Right renal pelvis (tissue), 4 donors: Measurements from ENCODE around the gene SMIM28. TPM values are rescaled to one million over a fixed set of nuclear protein-coding genes. Genes with fewer than 3 reads are reported as not detected.
"Not testable (repeated sequence)": the region's sequence is repeated elsewhere in the genome, so short reads cannot be mapped to it uniquely, and the experiment has no call there.

ENCODE experiments used
- DNase-seq, 4 donors: peaks; one replicate each; pipeline ENCODE4 v3.0.0-alpha.2; 2013; ENCODE audit warnings: low read depth in 4 of 4, low spot score in 3 of 4, missing footprints in 1 of 4
- polyA plus RNA-seq, 4 donors: library from polyadenylated mRNA; unstranded; fragments of 120-200 nt; gene quantifications; one replicate each; pipeline ENCODE4 v1.2.1, GENCODE V29; 2013; ENCODE audit not compliant: insufficient read length in 4 of 4

The SMIM28 gene
- under 1 TPM in 2 of 4 donors, not detected in 2; 0.12 to 0.24 TPM for polyA plus RNA-seq

DNA sequence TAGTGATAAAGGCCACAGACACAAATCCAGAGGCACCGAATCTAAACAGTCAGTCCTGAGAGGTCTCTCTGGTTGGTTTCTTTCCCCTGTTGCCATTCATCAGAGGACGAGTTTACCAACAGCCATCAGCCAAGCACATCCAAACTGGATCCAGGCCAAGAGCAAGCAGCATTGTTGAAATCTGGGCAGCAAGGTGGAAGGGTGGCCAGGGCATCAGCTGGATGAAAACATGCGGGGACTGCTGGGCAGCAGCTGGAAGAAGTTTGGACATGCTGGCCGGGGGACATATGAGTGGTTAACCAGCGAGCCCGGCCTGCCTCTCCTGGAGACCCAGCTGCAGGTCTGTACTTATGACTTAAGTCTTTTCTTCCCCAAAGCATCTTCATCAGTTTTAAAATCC, at the start of gene SMIM28:
Gene SMIM28, plus strand, starts transcription at position 62 of the 400 bp plus-strand sequence. Its CDS starts 168 bp downstream, at position 230.
- DNase-seq: no peak

DNA sequence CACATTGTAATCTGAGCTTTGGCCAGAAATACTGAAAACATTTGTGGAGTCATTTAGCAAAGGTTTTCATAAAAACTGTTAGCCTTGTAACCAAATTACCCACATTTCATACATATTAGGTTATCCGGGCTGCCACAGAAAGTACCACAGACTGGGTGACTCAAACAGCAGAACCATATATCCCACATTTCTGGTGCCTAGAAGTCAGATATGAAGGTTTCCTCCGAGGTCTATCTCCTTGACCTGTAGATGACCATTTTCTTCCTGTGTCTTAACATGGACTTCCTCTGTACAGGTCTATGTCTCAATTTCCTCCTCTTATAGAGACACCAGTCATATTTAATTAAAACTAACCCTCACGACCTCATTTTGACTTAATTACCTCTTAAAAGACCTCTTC, 49.5 kb upstream of the SMIM28 start:
- DNase-seq: no peak

- no peak for DNase-seq
These were observed 46.9 kb upstream of the SMIM28 start for GRCh38 chr6:138330763-138331162.

- no peak for DNase-seq
These were observed 46.3 kb upstream of the SMIM28 start for GRCh38 chr6:138331444-138331843.

DNA sequence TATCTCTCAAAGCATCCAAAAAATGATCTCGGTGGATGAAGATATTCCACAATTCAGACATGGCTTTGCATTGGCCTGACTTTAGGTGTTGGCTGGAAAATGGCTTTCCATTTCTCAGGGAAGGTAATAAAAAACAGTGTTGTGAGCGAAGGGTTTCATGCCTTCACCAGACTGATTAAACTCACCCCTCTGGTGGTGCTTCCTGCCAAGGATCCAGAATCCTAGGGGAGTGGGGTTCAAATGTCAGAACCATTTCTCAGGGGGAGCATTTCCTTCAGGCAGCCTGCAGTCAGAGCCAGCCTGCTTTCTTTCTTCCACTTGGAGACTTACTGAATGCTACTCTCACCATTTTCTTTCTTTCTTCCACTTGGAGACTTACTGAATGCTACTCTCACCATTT, 45.7 kb upstream of the SMIM28 start:
- DNase-seq: no peak

DNA sequence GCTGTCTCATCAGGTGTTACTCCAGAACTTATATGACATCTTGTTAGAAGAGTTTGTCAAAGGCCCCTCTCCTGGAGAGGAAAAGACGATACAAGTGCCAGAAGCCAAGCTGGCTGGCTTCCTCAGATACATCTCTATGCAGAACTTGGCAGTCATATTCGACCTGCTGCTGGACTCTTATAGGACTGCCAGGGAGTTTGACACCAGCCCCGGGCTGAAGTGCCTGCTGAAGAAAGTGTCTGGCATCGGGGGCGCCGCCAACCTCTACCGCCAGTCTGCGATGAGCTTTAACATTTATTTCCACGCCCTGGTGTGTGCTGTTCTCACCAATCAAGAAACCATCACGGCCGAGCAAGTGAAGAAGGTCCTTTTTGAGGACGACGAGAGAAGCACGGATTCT, 43.7 kb upstream of the SMIM28 start:
- no peak for DNase-seq

- DNase-seq: no peak
These were observed 42.7 kb upstream of the SMIM28 start for GRCh38 chr6:138334963-138335362.

GRCh38 chr6:138336221-138336620, 41.5 kb upstream of the SMIM28 start:
- no peak for DNase-seq

DNA sequence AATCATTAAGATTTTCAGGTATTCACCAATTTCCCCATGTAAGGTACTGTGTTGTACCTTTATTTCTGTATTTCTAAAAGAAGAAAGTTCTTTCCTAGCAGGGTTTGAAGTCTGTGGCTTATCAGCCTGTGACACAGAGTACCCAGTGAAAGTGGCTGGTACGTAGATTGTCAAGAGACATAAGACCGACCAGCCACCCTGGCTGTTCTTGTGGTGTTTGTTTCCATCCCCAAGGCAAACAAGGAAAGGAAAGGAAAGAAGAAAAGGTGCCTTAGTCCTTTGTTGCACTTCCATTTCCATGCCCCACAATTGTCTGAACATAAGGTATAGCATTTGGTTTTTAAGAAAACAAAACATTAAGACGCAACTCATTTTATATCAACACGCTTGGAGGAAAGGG, 40.6 kb upstream of the SMIM28 start:
- DNase-seq: no peak

DNA sequence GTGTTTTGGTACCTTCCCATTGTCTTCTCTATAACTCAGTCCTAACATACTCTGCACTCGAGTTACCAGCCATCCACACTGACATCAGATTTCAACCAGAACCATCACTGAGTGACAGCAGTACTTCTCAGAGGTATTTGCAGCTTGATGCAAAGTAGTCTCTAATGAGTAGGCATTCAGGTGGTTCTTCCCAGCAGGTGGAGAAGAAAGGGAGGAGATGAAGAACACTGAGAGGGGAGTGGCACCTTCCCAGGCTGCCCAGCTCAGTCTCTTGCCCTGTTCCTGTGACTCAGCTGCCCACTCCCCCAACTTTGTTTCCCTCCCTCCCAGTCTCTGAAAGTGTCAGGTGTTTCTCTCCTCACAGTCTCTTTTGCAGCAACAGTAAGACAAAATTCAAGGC, 38.7 kb upstream of the SMIM28 start:
- DNase-seq: no peak

- no peak for DNase-seq
These were observed 36.5 kb upstream of the SMIM28 start for GRCh38 chr6:138341176-138341575.

DNA sequence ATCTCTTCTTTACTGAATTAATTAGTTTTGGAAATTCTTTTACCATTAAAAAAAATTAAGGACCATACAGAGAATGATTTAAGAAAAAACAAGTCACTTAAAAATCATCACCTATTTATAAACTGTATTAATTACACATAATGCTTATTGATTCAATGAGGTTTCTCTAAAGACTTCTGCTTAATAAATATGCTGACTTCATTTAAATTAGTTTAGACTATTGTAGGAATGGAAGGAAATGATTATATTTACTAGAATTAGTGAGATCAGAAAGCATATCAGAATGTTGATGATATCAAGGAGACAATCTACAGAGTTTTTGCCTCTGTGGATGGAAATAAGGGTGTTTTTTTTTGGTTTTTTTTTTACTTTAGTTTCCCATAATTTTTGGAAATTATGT, 34.6 kb upstream of the SMIM28 start:
- no peak for DNase-seq

- no peak for DNase-seq
These were observed 32.0 kb upstream of the SMIM28 start for GRCh38 chr6:138345565-138346285.

GRCh38 chr6:138346302-138347195, 31.2 kb upstream of the SMIM28 start:
- no peak for DNase-seq

DNA sequence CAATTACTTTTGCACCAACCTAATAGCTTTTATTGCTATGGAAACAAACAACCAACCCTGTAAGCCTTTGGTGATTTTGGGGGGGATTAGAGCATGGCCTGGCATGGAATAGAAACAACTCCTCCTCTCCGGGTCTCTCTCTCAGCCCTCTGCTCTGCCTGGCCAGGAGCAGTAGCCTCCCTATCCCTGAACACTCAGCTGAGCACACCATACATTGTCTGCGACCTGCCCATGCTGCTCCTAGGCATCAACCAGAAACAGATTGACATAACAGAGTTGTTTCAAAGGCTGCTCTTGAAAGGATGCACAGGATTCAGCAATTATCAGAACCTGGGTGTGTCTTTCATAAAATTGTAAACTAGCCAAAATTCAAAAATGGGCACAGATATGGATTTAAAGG, 29.8 kb upstream of the SMIM28 start:
- no peak for DNase-seq

- no peak for DNase-seq
These were observed 27.8 kb upstream of the SMIM28 start for GRCh38 chr6:138349891-138350290.

- no peak for DNase-seq
These were observed 19.8 kb upstream of the SMIM28 start for GRCh38 chr6:138357928-138358327.

GRCh38 chr6:138368684-138369083, 9.0 kb upstream of the SMIM28 start:
- DNase-seq: not testable (repeated sequence)

DNA sequence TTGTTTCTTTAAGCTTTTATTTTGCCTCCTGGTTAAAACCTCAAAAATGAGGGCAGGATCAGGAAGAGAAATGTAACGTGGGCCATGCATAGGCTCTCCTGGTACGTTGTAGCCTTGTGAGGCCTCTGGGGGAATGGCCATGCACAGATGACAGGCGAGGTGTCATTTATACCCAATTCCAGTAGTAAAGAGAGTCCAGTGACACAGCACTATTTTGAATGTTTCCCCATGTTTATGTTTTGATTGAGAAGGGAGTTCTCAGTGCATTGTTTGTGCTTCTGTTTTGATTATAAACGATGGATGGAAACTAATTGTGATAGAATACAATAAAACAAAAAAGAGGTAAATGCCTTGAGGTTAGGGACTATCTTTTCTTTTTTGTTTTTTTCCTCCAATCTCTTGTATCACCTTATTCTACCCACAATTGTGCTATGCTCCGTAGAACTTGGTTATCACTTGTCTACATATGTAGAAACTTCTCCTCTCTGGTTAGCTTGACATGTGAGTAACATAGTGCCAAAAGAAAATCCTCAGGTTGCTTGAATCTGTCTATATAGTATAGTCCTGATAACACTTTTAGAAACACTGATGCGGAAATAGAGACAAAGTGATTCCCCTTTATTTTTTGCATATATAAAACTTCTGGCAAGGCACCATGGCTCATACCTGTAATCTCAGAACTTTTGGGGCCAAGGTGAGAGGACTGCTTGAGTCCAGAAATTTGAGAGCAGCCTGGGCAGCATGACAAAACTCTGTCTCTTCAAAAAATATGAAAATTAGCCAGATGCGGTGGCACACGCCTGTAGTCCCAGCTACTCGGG, 6.9 kb upstream of the SMIM28 start:
- no peak for DNase-seq

DNA sequence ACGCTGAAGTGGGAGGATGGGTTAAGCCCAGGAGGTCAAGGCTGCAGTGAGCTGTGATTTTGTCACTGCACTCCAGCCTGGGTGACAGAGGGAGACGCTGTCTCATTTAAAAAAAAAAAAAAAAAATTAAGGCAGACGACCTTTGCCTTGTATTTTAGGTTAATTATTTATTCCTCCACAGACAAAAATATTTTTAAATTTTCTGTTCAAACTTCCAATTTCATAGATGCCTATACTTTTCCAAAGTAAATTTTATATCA, 6.3 kb upstream of the SMIM28 start:
- no peak for DNase-seq

DNA sequence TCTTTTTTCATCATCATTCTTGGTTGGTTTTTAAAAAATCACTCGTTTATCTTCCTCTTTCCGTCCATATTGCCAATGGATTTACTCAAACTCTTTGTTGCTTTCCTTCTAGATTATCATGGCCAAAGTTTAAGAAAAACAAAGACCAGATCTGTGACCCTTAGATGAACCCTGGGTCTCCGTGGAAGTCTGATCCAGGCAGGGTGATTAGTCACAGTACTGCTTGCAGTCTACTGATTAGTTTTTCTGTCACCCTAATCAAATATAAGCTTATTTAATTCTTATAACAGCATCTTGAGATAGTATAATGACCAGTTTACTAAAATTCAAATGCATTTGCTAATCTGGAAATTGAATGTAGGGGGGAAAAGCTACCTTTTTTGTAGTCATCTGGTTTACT, 6.0 kb upstream of the SMIM28 start:
- DNase-seq: no peak
